IMR-90 (cell line): ENCODE data around the gene NRIP1. TPM values are rescaled to one million over a fixed set of nuclear protein-coding genes. Genes with fewer than 3 reads are reported as not detected.

Experiments
- ATAC-seq: fragments of 200-7000 bp; cut with Tn5 transposase; 2 replicates; pipeline ENCODE4 v1.9.1; 2020; ENCODE audit warnings: low read depth, mild to moderate bottlenecking, moderate library complexity
- BruUV-seq: library from RNA; stranded (reverse); fragments of 400-500 nt; replicated peaks from 2 replicates; lab custom pipeline; 2021; lab: Mats Ljungman, UMichigan
- CTCF ChIA-PET: fragments of 300-600 bp; formaldehyde crosslinking; extraction: SDS; loops from one replicate; lab custom pipeline; 2021; ENCODE audit warnings: antibody characterized with exemption; lab: Yijun Ruan, JAX
- POLR2A ChIA-PET: fragments of 300-600 bp; sonication (Branson Sonifier 250); formaldehyde crosslinking; loops from one replicate; lab custom pipeline; 2022; ENCODE audit warnings: antibody characterized with exemption; ENCODE audit not compliant: unreplicated experiment; lab: Charles Lee
- DNase-seq: peaks from one replicate; pipeline ENCODE4 v3.0.0; 2013
- H2AFZ ChIP-seq: replicated peaks from 2 replicates; pipeline ENCODE3; 2013; ENCODE audit warnings: low read length, mild to moderate bottlenecking; ENCODE audit not compliant: poor library complexity
- H2AK5ac ChIP-seq: 2 replicates; pipeline ENCODE4 v1.6.1; 2013; ENCODE audit warnings: low read depth, low read length, inconsistent platforms
- H2AK9ac ChIP-seq: replicated peaks from 2 replicates; pipeline ENCODE3; 2013; ENCODE audit warnings: mild to moderate bottlenecking, low read depth, low read length, moderate library complexity; ENCODE audit not compliant: poor library complexity
- H2BK120ac ChIP-seq: 2 replicates; pipeline ENCODE4 v1.6.1; 2013; ENCODE audit warnings: low read depth, low read length, inconsistent platforms
- H2BK15ac ChIP-seq: 3 replicates; pipeline ENCODE4 v1.6.1; 2013; ENCODE audit warnings: low read depth, low read length, inconsistent platforms
- H2BK20ac ChIP-seq: 2 replicates; pipeline ENCODE4 v1.6.1; 2013; ENCODE audit warnings: low read depth, mild to moderate bottlenecking, inconsistent platforms, low read length, moderate library complexity
- H2BK5ac ChIP-seq: 2 replicates; pipeline ENCODE4 v1.6.1; 2013; ENCODE audit warnings: mild to moderate bottlenecking, low read depth, low read length, inconsistent platforms; ENCODE audit not compliant: poor library complexity, severe bottlenecking
- H3K14ac ChIP-seq: replicated peaks from 2 replicates; pipeline ENCODE4 v1.6.1; 2013; ENCODE audit warnings: low read depth, low read length, inconsistent platforms
- H3K18ac ChIP-seq: 2 replicates; pipeline ENCODE4 v1.6.1; 2013; ENCODE audit warnings: low read depth, low read length, control low read depth
- H3K23ac ChIP-seq: 2 replicates; pipeline ENCODE4 v1.6.1; 2013; ENCODE audit warnings: low read depth, low read length, inconsistent platforms
- H3K27ac ChIP-seq: 2 replicates; pipeline ENCODE4 v1.5.1; 2013; ENCODE audit warnings: mild to moderate bottlenecking, control low read depth, low read length; ENCODE audit not compliant: insufficient read depth
- H3K27me3 ChIP-seq: 2 replicates; pipeline ENCODE4 v1.6.1; 2013; ENCODE audit warnings: low read length; ENCODE audit not compliant: control insufficient read depth, insufficient read depth
- H3K36me3 ChIP-seq: 2 replicates; pipeline ENCODE4 v1.6.1; 2013; ENCODE audit warnings: low read length, mixed read lengths; ENCODE audit not compliant: control insufficient read depth, insufficient read depth
- H3K4ac ChIP-seq: 2 replicates; pipeline ENCODE4 v1.6.1; 2013; ENCODE audit warnings: low read depth, low read length, inconsistent platforms
- H3K4me1 ChIP-seq: 2 replicates; pipeline ENCODE4 v1.6.1; 2013; ENCODE audit warnings: low read length, mixed read lengths; ENCODE audit not compliant: control insufficient read depth, insufficient read depth
- H3K4me2 ChIP-seq: 2 replicates; pipeline ENCODE4 v1.6.1; 2013; ENCODE audit warnings: low read depth, mild to moderate bottlenecking, control low read depth, low read length, moderate library complexity
- H3K4me3 ChIP-seq: 2 replicates; pipeline ENCODE4 v1.5.1; 2013; ENCODE audit warnings: low read depth, mild to moderate bottlenecking, control low read depth, low read length, moderate library complexity; ENCODE audit not compliant: insufficient read depth
- H3K56ac ChIP-seq: 2 replicates; pipeline ENCODE4 v1.6.1; 2013; ENCODE audit warnings: low read length, inconsistent platforms; ENCODE audit not compliant: insufficient read depth; ENCODE audit errors: extremely low read depth
- H3K79me1 ChIP-seq, 2 experiments: 2 replicates each; pipeline ENCODE4 v1.6.1; 2013; ENCODE audit warnings: low read length in 2 of 2, inconsistent platforms in 1 of 2, low read depth in 1 of 2
- H3K9ac ChIP-seq: 2 replicates; pipeline ENCODE4 v1.6.1; 2013; ENCODE audit warnings: low read depth, low read length, control low read depth
- H3K9me1 ChIP-seq: 2 replicates; pipeline ENCODE4 v1.6.1; 2013; ENCODE audit warnings: low read length, inconsistent platforms; ENCODE audit not compliant: insufficient read depth
- H3K9me3 ChIP-seq: 2 replicates; pipeline ENCODE4 v1.6.1; 2013; ENCODE audit warnings: low read length; ENCODE audit not compliant: control insufficient read depth, insufficient read depth
- H4K20me1 ChIP-seq: 2 replicates; pipeline ENCODE4 v1.6.1; 2013; ENCODE audit warnings: low read length, inconsistent platforms; ENCODE audit not compliant: insufficient read depth
- H4K5ac ChIP-seq: 2 replicates; pipeline ENCODE4 v1.6.1; 2013; ENCODE audit warnings: mild to moderate bottlenecking, low read depth, low read length, control low read depth
- H4K8ac ChIP-seq, 2 experiments: 2 replicates each; pipeline ENCODE4 v1.6.1; 2013; ENCODE audit warnings: low read depth in 2 of 2, low read length in 2 of 2, control low read depth in 1 of 2, inconsistent platforms in 1 of 2
- H4K91ac ChIP-seq: 2 replicates; pipeline ENCODE4 v1.6.1; 2013; ENCODE audit warnings: low read depth, low read length, inconsistent platforms; ENCODE audit not compliant: insufficient read depth
- CHD1 ChIP-seq: IDR thresholded peaks from 2 replicates; pipeline ENCODE4 v1.6.1; 2012; ENCODE audit warnings: low read depth, low read length, improper control_type of control experiment
- FOS ChIP-seq: fragments of 150-350 bp; IDR thresholded peaks from 2 replicates; pipeline ENCODE4 v1.6.1; 2016; ENCODE audit warnings: low read depth, low read length
- MAFK ChIP-seq: IDR thresholded peaks from 2 replicates; pipeline ENCODE4 v1.6.1; 2012; ENCODE audit warnings: low read depth, low read length, improper control_type of control experiment
- MAZ ChIP-seq: IDR thresholded peaks from 2 replicates; pipeline ENCODE4 v1.6.1; 2012; ENCODE audit warnings: low read depth, mild to moderate bottlenecking, low read length, improper control_type of control experiment, moderate library complexity, borderline replicate concordance
- MXI1 ChIP-seq: IDR thresholded peaks from 2 replicates; pipeline ENCODE4 v1.6.1; 2012; ENCODE audit warnings: low read depth, mild to moderate bottlenecking, low read length, moderate library complexity, borderline replicate concordance
- NFE2L2 ChIP-seq: fragments of 150-350 bp; IDR thresholded peaks from 2 replicates; pipeline ENCODE4 v1.6.1; 2016; ENCODE audit warnings: low read depth, mild to moderate bottlenecking, low read length
- RAD21 ChIP-seq: IDR thresholded peaks from 2 replicates; pipeline ENCODE4 v1.6.1; 2012; ENCODE audit warnings: low read length, improper control_type of control experiment
- USF2 ChIP-seq: fragments of 150-350 bp; IDR thresholded peaks from 2 replicates; pipeline ENCODE4 v1.6.1; 2017; ENCODE audit warnings: mild to moderate bottlenecking, antibody characterized with exemption, low read length, low read depth
- WGBS, 2 experiments: methylation state at CpG; one replicate each; pipeline versions ENCODE4 v1.1.5 to v1.1.7; 2013; ENCODE audit warnings: missing lambda C conversion rate in 2 of 2; ENCODE audit not compliant: insufficient read length in 1 of 2; ENCODE audit errors: extremely low coverage in 2 of 2; 5-methylcytosine and 5-hydroxymethylcytosine counted together
- dilution Hi-C: fragments of 300-500 bp; cut with HindIII; formaldehyde crosslinking; loops from one replicate; pipeline ENCODE4 v1.14.3; 2018; ENCODE audit warnings: low sequenced_read_pairs; ENCODE audit not compliant: unreplicated experiment
- in situ Hi-C: fragments of 300-500 bp; cut with MboI; formaldehyde crosslinking; loops from 3 replicates; pipeline ENCODE4 v1.14.3; 2019; ENCODE audit warnings: low sequenced_read_pairs, inconsistent platforms, mixed read lengths
- intact Hi-C: fragments of 100-400 bp; cut with micrococcal nuclease; formaldehyde crosslinking; loops from 2 replicates; pipeline ENCODE4 v1.10.0; 2022
- polyA plus RNA-seq, 3 experiments: library from polyadenylated mRNA; depleted of rRNA; stranded (reverse); fragments of >200 nt; gene quantifications; 2 replicates each; pipeline ENCODE4 v1.2.3, GENCODE V29; 2012; ENCODE audit warnings: low replicate concordance in 1 of 3
- total RNA-seq: library from RNA; depleted of rRNA; stranded (reverse); fragments of >200 nt; gene quantifications from 2 replicates; pipeline ENCODE4 v1.2.3, GENCODE V29; 2012

The NRIP1 gene
- total and polyA plus RNA-seq, 2 of the 4 experiments (the other 2 are of a cell fraction) = 9.6 to 73.8 TPM

GRCh38 chr21:15014221-15014620, 50.6 kb downstream of the NRIP1 start:
- no peak overlapping the region for H2AK9ac ChIP-seq
- dilution Hi-C loops (no loop called here), intact Hi-C loops (no loop called here), in situ Hi-C loops (no loop called here)
- TF ChIP-seq CHD1 (no peak), USF2 (no peak), FOS (no peak), RAD21 (no peak), MAZ (no peak), NFE2L2 (no peak), MAFK (no peak), MXI1 (no peak)
- H3K27me3 ChIP-seq = no peaks in the 10 kb centered on the region
- H3K4me2 ChIP-seq = peak overlapping the region; percentile 62; the same call in 1 of the 2 replicates
- no peaks in the 10 kb centered on the region for H3K9me1 ChIP-seq
- peak overlapping the region; percentile 21; the same call in 1 of the 2 replicates for H3K27ac ChIP-seq
- H3K18ac ChIP-seq = peak overlapping the region; percentile 9; the same call in 1 of the 2 replicates
- H2BK15ac ChIP-seq = no peak overlapping the region
- H3K9ac ChIP-seq = no peak overlapping the region; the same call in 1 of the 2 replicates
- peak overlapping the region; percentile 7; the same call in 1 of the 2 replicates for H4K5ac ChIP-seq
- 0 out of 2 replicates have a peak, but pooled peaks cover 1% of the 10 kb centered on the region for H3K36me3 ChIP-seq
- no peak overlapping the region for H2AK5ac ChIP-seq
- H3K79me1 ChIP-seq = peaks cover 4 to 31% of the 10 kb centered on the region in 2 experiments; a peak in 3 of 4 replicates
- ChIA-PET POLR2A (no interaction called here), CTCF (interaction anchor here (0.6 to 0.7 kb wide), 2 partner anchors 27 to 96 kb away, joined by 3 read pairs; no protein-coding TSS in a partner anchor)
- H3K56ac ChIP-seq = no peak overlapping the region
- H2BK5ac ChIP-seq = peak overlapping the region; percentile 84
- peak overlapping the region; percentile 1; the same call in 1 of the 2 replicates for H4K91ac ChIP-seq
- H3K23ac ChIP-seq = no peak overlapping the region
- no TSS peak for BruUV-seq
- ATAC-seq (no peak), DNase-seq (peak; percentile 41)
- H3K4ac ChIP-seq = no peak overlapping the region
- no peak overlapping the region for H2AFZ ChIP-seq
- H4K20me1 ChIP-seq = no peaks in the 10 kb centered on the region
- no peak overlapping the region; a peak in 1 of 4 replicates for H4K8ac ChIP-seq
- H3K9me3 ChIP-seq = no peaks in the 10 kb centered on the region
- no peak overlapping the region for H2BK20ac ChIP-seq
- H2BK120ac ChIP-seq = no peak overlapping the region; the same call in 1 of the 2 replicates
- WGBS, 2 experiments = no CpG with 5 or more reads among the region's 2 CpGs
- peaks cover 9% of the 10 kb centered on the region for H3K4me1 ChIP-seq
- H3K14ac ChIP-seq = 0 out of 2 replicates have a peak overlapping the region, but pooled peaks have one; percentile 7
- H3K4me3 ChIP-seq = no peak overlapping the region
